Progenitor cell of endocrine pancreas (in vitro differentiated cells): ENCODE measurements around the gene KLHL22. TPM values are rescaled to one million over a fixed set of nuclear protein-coding genes. Genes with fewer than 3 reads are reported as not detected.

Experiments used
- DNase-seq: peaks from one replicate; pipeline ENCODE4 v3.0.0; 2021; ENCODE audit warnings: low spot score; ENCODE audit not compliant: unreplicated experiment
- H3K27ac Mint-ChIP-seq: 2 replicates; pipeline ENCODE4 v1.8.0; 2021; ENCODE audit warnings: mild to moderate bottlenecking, moderate library complexity, mixed read lengths
- H3K27me3 Mint-ChIP-seq: 2 replicates; pipeline ENCODE4 v1.8.0; 2021; ENCODE audit warnings: mixed read lengths
- H3K36me3 Mint-ChIP-seq: 2 replicates; pipeline ENCODE4 v1.8.0; 2022; ENCODE audit warnings: mixed read lengths; ENCODE audit not compliant: insufficient read depth
- H3K4me1 Mint-ChIP-seq: 2 replicates; pipeline ENCODE4 v1.8.0; 2021; ENCODE audit warnings: low read depth, mixed read lengths
- H3K4me3 Mint-ChIP-seq: 2 replicates; pipeline ENCODE4 v1.8.0; 2021; ENCODE audit warnings: low read depth, mild to moderate bottlenecking, moderate library complexity, mixed read lengths
- H3K9me3 Mint-ChIP-seq: 2 replicates; pipeline ENCODE4 v1.8.0; 2021; ENCODE audit warnings: low read depth, mixed read lengths
- total RNA-seq: library from RNA; stranded (reverse); gene quantifications from 2 replicates; pipeline ENCODE4 v1.2.1, GENCODE V29; 2021
- TF ChIP-seq, protein P1 (sequence below): fragments of 200-600 bp; sonication (generic); IDR thresholded peaks from one replicate; pipeline ENCODE4 v1.5.0; 2021; ENCODE audit warnings: antibody characterized with exemption, mild to moderate bottlenecking; ENCODE audit not compliant: unreplicated experiment

Gene KLHL22
- total RNA-seq, 1 donor from 2014 or later, result 47.3 TPM

DNA sequence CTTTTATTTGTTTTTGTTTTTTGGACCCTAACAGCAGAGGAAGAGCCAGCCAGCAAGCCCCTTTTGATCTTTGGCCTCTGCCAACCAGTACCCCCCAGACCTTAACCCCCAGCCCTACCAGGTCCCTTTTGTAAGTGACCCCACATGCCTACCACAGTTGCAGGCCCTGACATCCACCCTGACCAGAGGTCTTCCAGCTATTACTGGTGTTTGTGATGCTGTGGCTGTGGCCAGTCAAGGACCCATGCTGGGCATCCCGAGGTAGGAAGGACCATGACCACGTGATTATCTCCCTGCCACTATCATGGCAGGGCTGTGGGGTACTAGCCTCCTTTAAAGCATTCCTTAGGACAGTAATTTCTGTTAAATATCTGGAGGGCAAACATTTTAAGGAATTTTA is 20.8 kb upstream of the KLHL22 start:
- no peak for DNase-seq
- Mint-ChIP-seq H3K36me3 (peaks cover 8% of the 10 kb centered on the region), H3K4me1 (peaks cover 15% of the 10 kb centered on the region), H3K4me3 (no peak overlapping the region), H3K9me3 (no peaks in the 10 kb centered on the region), H3K27me3 (no peaks in the 10 kb centered on the region), H3K27ac (no peak overlapping the region)
- TF ChIP-seq, protein P1, sequence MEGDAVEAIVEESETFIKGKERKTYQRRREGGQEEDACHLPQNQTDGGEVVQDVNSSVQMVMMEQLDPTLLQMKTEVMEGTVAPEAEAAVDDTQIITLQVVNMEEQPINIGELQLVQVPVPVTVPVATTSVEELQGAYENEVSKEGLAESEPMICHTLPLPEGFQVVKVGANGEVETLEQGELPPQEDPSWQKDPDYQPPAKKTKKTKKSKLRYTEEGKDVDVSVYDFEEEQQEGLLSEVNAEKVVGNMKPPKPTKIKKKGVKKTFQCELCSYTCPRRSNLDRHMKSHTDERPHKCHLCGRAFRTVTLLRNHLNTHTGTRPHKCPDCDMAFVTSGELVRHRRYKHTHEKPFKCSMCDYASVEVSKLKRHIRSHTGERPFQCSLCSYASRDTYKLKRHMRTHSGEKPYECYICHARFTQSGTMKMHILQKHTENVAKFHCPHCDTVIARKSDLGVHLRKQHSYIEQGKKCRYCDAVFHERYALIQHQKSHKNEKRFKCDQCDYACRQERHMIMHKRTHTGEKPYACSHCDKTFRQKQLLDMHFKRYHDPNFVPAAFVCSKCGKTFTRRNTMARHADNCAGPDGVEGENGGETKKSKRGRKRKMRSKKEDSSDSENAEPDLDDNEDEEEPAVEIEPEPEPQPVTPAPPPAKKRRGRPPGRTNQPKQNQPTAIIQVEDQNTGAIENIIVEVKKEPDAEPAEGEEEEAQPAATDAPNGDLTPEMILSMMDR, result no peak

GRCh38 chr22:20514658-20515406 is 19.2 kb upstream of the KLHL22 start:
- H3K9me3 Mint-ChIP-seq, result no peaks in the 10 kb centered on the region
- peaks cover 21% of the 10 kb centered on the region for H3K4me1 Mint-ChIP-seq
- no peak overlapping the region for H3K4me3 Mint-ChIP-seq
- peaks cover 6% of the 10 kb centered on the region for H3K36me3 Mint-ChIP-seq
- TF ChIP-seq, protein P1, result no peak
- H3K27ac Mint-ChIP-seq, result no peak overlapping the region
- no peaks in the 10 kb centered on the region for H3K27me3 Mint-ChIP-seq
- DNase-seq, result no peak

DNA sequence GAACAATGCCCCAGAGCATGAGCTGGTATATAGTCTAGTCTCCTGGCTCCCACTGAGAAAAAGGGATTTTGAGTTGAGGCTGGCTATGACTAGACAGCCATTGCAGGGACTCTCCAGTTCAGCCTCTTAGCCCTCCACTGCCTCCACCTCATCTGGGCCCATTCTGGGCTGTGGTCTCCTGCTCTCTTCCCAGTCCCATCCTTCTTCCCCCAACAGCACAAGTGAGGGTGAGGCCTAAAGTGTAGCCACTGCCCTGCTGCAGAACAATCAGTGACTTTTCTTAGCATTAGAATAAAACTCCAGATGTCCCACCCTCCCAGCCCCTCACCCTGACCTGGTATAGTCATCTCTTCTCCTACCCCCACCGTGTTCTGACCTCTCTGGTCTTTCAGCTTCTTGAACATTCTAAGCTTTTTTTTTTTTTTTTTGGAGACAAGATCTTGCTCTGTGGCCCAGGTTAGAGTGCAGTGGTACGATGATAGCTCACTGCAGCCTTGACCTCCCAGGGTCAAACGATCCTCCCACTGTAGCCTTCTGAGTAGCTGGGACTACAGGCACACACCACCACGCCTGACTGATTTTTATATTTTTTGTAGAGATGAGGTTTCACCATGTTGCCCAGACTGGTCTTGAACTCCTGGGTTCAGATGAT is 16.1 kb upstream of the KLHL22 start:
- DNase-seq, result no peak
- Mint-ChIP-seq H3K27me3 (no peaks in the 10 kb centered on the region), H3K9me3 (no peaks in the 10 kb centered on the region), H3K36me3 (peaks cover 6% of the 10 kb centered on the region), H3K4me3 (no peak overlapping the region), H3K27ac (no peak overlapping the region), H3K4me1 (peaks cover 31% of the 10 kb centered on the region)
- TF ChIP-seq, protein P1, result no peak

- Mint-ChIP-seq H3K27me3 (no peaks in the 10 kb centered on the region), H3K9me3 (no peaks in the 10 kb centered on the region), H3K27ac (peak overlapping the region; percentile 24), H3K36me3 (peaks cover 6% of the 10 kb centered on the region), H3K4me1 (peaks cover 31% of the 10 kb centered on the region), H3K4me3 (no peak overlapping the region)
- TF ChIP-seq, protein P1, result no peak
- no peak for DNase-seq
Measured at GRCh38 chr22:20510811-20511577, 15.4 kb upstream of the KLHL22 start.

DNA sequence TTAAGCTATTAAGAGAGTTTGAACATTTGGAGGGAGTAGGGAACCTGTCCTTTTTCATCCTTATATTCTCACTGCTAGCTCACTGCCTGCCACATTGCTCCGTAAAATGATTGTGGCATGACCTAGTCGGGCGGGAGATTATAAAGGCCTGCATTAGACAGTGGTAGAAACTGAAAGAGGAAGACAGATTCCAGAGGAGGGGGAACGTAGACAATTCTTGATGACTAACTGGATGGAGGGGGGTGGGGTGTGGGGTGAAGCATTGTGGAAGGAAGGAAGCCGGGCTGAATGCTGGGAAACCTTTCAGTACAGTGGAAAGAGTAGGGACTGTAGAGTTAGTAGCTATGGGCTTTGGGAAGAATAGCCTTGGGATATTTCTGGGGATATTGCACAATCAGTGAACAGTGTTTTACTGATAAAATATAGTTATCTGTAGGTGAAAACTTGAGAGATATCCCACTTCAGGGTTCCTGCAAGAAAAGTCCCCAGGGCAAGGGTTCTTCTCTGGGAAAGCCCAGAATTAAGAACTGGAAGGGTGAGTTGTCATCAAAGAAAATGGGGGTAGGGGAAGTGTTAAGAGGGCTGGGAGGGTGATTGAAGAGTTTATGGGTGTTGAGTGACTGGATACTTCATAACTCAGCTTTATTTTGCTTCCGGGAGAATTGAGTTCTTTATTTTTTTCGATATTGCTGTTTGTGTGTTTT is 13.9 kb upstream of the KLHL22 start:
- H3K27me3 Mint-ChIP-seq, result no peaks in the 10 kb centered on the region
- H3K36me3 Mint-ChIP-seq, result peaks cover 5% of the 10 kb centered on the region
- peaks cover 31% of the 10 kb centered on the region for H3K4me1 Mint-ChIP-seq
- TF ChIP-seq, protein P1, result no peak
- H3K4me3 Mint-ChIP-seq, result peak overlapping the region; percentile 96
- peak overlapping the region; percentile 98 for H3K27ac Mint-ChIP-seq
- no peak for DNase-seq
- no peaks in the 10 kb centered on the region for H3K9me3 Mint-ChIP-seq
